ENCODE data around the gene TTC34.

The TTC34 gene

GRCh38 chr1:2840036-2840809, 38.7 kb upstream of the TTC34 start:
- H3K4me3 ChIP-seq (replicated peaks; ENCODE audit: low read depth, low read length), result no peak overlapping the region

GRCh38 chr1:2837823-2838222, 36.3 kb upstream of the TTC34 start:
- no peak for TF ChIP-seq CTCF (IDR thresholded peaks at IDR 0.05; ENCODE audit: low read depth, low read length, missing control alignments)
- H3K4me3 ChIP-seq (replicated peaks; ENCODE audit: low read depth, low read length), result no peak overlapping the region
- no peak for DNase-seq (ENCODE audit: extremely low read depth, low read depth)

More at GRCh38 chr1:2840036-2840809, 38.7 kb upstream of the TTC34 start:
- TF ChIP-seq CTCF (IDR thresholded peaks at IDR 0.05; ENCODE audit: low read depth, low read length, missing control alignments), result no peak
- no peak for DNase-seq (ENCODE audit: extremely low read depth, low read depth)

DNA sequence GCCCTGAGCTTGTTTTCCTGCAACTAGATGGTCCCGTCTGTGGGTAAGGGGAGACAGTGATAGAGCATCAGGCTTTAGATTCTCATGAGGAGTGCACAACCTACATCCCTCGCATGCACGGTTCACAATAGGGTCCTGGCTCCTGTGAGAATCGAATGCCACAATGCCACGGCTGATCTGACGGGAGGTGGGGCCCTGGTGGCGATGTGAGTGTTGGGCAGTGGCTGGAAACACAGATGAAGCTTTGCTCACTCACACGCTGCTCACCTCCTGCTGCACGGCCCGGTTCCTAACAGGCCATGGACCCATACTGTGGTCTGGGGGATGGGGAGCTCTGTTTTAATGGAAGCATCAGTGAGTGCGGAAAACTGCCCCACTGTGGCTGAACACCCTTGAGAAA, 35.8 kb upstream of the TTC34 start:
- no peak for DNase-seq (ENCODE audit: extremely low read depth, low read depth)
- no peak overlapping the region for H3K4me3 ChIP-seq (replicated peaks; ENCODE audit: low read depth, low read length)
- no peak for TF ChIP-seq CTCF (IDR thresholded peaks at IDR 0.05; ENCODE audit: low read depth, low read length, missing control alignments)

- no peak for DNase-seq (ENCODE audit: extremely low read depth, low read depth)
- no peak for TF ChIP-seq CTCF (IDR thresholded peaks at IDR 0.05; ENCODE audit: low read depth, low read length, missing control alignments)
- H3K4me3 ChIP-seq (replicated peaks; ENCODE audit: low read depth, low read length), result no peak overlapping the region
These were observed 35.0 kb upstream of the TTC34 start for GRCh38 chr1:2836333-2836970.

DNA sequence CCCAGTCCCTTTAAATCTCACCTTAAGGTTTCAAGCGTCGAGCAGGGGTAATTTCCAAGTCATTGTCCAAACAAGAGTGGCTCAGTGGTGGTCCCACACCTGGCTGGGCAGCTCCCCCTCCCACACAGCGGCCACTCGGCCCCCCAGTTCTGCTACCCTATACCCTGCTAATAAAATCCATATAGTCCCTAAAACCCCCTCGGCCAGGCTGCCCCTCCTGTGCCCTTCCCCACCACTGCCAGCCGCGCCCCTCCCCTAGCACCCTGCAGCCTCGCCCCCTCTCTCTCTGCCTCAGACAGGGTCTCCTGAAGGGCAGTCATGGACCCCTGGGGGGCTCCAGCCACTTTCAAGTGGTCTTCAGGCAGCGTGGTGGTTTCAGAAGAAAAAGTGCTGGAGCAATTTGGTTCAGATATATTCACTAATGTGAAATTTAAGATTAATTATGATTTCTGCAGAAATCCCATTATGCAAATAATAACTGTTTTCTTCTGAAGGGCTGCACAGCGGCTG, 34.2 kb upstream of the TTC34 start:
- no peak for DNase-seq (ENCODE audit: extremely low read depth, low read depth)
- TF ChIP-seq CTCF (IDR thresholded peaks at IDR 0.05; ENCODE audit: low read depth, low read length, missing control alignments), result no peak
- H3K4me3 ChIP-seq (replicated peaks; ENCODE audit: low read depth, low read length), result no peak overlapping the region

GRCh38 chr1:2834741-2835564, 33.5 kb upstream of the TTC34 start:
- no peak for DNase-seq (ENCODE audit: extremely low read depth, low read depth)
- TF ChIP-seq CTCF (IDR thresholded peaks at IDR 0.05; ENCODE audit: low read depth, low read length, missing control alignments), result no peak
- no peak overlapping the region for H3K4me3 ChIP-seq (replicated peaks; ENCODE audit: low read depth, low read length)
